ENCODE results near the gene MAML3.

DNA sequence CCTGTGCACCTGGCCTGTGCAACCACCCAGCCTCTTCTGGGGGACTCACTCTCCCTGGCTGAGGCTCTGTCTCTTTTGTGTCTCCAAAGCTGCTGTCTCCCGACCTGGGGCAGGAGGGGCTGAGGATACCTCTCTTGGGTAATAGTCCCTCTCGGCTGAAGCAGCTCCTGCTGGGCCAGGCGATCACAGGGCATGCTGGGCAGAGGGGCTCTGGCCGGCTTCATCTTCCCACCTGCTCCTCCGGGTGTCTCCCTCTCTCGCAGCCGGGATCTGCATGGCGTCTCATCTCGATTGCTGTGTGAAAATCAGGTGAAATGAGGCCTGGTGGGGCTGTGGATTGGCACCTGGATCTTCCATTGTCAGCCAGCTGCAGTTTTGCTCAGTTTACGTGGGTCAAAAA is 435.2 kb downstream of the MAML3 start:
- TF ChIP-seq, protein P1, sequence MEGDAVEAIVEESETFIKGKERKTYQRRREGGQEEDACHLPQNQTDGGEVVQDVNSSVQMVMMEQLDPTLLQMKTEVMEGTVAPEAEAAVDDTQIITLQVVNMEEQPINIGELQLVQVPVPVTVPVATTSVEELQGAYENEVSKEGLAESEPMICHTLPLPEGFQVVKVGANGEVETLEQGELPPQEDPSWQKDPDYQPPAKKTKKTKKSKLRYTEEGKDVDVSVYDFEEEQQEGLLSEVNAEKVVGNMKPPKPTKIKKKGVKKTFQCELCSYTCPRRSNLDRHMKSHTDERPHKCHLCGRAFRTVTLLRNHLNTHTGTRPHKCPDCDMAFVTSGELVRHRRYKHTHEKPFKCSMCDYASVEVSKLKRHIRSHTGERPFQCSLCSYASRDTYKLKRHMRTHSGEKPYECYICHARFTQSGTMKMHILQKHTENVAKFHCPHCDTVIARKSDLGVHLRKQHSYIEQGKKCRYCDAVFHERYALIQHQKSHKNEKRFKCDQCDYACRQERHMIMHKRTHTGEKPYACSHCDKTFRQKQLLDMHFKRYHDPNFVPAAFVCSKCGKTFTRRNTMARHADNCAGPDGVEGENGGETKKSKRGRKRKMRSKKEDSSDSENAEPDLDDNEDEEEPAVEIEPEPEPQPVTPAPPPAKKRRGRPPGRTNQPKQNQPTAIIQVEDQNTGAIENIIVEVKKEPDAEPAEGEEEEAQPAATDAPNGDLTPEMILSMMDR (IDR thresholded peaks at IDR 0.05) = no peak
- no peak for TF ChIP-seq POLR2A (IDR thresholded peaks at IDR 0.05)
- TF ChIP-seq POLR2AphosphoS5 (IDR thresholded peaks at IDR 0.05) = no peak

Measured in suprapubic skin (tissue), 4 donors.